HG03025 (cell line): ENCODE measurements around the gene CPE.
"Not testable (repeated sequence)": the region's sequence is repeated elsewhere in the genome, so short reads cannot be mapped to it uniquely, and the experiment has no call there.

Experiments used
- ATAC-seq: cut with Tn5 transposase; IDR thresholded peaks from one replicate; pipeline ENCODE4 v1.9.1; 2021; ENCODE audit warnings: mild to moderate bottlenecking, moderate library complexity; ENCODE audit not compliant: unreplicated experiment, low FRiP score

Gene CPE

DNA sequence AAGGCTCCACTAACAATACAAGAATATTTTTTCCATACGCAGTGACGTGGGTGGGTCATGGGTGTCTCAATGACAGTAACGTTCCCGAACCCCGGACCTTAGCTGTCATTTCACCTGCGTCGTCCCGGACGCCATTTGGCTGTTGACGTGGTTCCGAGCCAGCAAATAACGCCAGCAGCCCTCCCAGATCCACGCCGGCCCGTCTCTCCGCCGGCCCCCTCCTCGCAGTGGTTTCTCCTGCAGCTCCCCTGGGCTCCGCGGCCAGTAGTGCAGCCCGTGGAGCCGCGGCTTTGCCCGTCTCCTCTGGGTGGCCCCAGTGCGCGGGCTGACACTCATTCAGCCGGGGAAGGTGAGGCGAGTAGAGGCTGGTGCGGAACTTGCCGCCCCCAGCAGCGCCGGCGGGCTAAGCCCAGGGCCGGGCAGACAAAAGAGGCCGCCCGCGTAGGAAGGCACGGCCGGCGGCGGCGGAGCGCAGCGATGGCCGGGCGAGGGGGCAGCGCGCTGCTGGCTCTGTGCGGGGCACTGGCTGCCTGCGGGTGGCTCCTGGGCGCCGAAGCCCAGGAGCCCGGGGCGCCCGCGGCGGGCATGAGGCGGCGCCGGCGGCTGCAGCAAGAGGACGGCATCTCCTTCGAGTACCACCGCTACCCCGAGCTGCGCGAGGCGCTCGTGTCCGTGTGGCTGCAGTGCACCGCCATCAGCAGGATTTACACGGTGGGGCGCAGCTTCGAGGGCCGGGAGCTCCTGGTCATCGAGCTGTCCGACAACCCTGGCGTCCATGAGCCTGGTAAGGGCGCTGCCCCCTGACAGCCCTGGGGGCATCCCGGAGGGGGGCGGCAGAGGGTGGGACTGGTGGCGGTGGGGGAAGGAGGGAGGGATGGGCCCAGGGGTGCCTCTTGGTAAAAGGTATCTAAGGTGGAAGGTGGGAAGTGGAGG is at the start of gene CPE:
Gene CPE (plus strand): TSS at position 264 of the 933 bp plus-strand sequence. CDS start 214 bp downstream, at position 478.
- ATAC-seq = no peak

DNA sequence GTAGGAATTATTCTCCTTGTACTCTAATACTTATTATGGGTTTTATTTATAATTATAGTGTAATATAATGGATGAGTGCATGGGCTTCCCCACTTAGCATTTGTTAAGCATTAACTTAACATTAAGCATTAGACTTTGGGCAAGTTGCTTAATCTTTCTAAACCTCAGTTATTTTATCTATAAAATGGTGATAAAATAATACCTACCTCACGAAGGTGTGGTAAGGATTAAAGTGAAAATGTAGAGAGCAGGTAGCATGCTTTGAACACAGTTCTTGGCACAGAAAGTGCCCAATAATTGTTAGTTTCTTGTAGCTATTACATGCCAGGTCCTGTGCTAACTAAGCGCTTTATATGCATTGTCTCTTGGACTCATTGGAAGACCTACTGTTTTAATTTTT is 48.7 kb upstream of the CPE start:
- no peak for ATAC-seq

DNA sequence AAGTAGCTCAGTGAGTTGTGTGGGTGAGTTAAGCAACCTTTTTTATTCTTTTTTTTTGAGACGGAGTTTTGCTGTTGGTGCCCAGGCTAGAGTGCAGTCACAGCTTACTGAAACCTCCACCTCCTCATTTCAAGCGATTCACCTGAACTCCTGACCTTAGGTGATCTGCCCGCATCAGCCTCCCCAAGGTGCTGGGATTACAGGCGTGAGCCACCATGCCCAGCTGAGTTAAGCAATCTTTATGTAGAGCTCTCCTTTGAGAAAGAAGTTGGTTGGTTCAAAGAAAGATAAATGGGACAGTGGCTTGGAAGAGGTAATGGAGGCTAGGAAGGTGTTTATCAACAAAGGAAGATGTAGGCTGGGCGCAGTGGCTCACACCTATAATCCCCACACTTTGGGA is 48.1 kb upstream of the CPE start:
- no peak for ATAC-seq

DNA sequence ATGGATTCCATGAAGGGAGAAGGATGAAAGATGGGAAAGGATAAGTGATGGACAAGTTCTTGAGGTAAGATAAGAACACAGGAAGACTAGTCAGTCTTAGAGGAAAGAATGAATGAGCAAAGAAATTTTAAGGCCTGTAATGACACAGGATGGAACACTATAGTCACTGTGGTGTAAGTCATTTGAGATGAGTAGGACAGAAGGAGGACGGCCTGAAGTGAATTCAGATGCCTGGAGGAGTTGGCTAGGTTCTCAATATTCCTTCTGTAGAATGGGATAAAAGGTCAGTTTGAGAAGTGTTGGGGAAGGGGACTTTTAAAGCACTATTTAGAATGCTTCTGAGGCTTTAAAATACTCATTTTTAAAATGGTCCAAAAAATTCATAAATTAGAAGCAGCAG is 47.4 kb upstream of the CPE start:
- ATAC-seq = no peak

DNA sequence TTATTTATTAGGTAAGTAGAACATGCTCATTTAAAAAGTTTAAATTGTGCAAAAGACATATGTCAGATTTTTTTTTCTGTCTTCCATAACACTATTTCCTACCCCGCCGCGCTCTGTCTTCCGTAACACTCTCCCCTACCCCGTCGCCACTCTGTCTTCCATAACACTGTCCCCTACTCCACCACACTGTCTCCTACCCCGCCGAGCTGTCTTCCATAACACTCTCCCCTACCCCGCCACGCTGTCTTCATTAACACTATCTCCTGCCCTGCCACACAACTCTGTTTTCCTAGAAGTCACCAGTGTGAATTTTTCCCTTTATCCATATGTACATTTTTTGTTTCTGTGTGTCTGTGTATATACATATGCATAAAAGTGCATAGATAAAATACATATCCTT is 47.0 kb upstream of the CPE start:
- no peak for ATAC-seq

DNA sequence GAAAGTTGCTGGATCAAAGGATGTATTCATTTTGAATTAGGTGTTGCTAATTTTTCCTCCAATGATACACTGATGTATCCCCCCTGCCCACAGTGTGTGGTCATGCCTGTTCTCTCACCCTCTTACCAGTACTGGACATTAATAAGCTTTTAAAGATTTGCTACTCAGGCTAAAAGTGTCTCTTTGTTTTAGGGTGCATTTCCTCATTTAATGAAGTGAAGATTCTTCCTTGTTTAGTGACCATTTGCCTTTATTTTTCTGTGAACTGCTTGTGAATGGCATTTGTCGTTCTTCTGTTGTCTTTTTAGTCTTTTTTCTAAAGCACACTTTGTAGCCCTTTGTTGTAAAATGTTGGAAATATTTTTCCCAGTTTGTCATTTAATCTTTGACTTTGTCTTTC is 46.3 kb upstream of the CPE start:
- ATAC-seq = no peak

DNA sequence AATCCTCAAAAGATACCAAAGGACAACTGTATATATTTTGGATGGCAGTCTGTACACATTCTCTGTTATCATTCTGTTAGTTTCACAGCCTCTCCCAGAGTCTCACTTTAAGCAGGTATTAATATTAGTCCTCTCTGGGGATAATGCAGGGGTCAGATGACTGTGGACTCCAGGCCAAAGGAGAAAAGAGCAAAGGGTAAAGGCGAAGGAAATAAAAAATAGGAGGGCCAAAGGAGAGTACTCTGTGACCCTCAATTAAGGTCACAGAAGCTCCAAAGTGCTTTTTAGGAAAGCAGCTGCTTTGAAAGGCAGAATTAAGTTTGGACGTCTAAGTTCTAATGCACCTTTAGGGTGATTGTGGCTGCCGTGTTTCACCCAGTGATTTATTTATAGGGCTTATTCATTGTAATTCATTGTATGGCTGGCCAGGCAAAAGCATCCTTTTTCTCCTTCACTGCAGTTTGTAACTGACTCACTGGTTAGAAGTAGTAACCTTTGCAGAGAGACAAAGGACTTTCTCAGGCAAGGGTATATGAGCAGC is 43.6 kb upstream of the CPE start:
- ATAC-seq = no peak

DNA sequence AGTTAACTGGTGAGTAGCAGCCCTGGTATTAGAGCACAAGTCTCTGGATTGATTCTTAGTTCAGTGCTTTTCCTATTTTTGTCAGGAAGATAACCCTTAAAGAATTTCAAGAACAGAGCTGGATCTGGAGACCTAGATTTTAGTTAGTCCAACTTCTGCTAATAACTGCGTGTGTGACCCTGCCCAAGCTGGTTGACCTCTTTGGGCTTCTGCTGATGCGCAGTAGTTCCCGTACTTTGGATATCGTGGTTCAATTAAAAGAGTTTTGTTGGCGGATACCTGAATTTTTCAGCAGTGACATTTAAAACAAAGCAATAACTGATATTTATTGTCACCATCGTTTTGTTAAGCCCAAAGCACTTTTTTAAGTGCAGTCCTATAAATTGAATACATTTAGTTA is 42.1 kb upstream of the CPE start:
- ATAC-seq = no peak

DNA sequence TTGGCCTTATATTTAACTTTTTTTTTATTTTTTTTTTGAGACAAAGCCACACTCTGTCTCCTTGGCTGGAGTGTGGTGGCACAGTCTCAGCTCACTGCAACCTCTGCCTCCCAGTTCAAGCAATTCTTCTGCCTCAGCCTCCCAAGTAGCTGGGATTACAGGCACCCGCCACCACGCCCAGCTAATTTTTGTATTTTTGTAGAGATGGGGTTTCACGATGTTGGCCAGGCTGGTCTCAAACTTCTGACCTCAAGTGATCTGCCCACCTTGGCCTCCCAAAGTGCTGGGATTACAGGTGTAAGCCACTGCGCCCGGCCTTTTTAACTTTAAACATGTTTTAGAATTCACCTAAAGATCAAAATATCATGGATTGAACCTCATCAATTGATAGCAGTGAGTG is 36.5 kb upstream of the CPE start:
- not testable (repeated sequence) for ATAC-seq

DNA sequence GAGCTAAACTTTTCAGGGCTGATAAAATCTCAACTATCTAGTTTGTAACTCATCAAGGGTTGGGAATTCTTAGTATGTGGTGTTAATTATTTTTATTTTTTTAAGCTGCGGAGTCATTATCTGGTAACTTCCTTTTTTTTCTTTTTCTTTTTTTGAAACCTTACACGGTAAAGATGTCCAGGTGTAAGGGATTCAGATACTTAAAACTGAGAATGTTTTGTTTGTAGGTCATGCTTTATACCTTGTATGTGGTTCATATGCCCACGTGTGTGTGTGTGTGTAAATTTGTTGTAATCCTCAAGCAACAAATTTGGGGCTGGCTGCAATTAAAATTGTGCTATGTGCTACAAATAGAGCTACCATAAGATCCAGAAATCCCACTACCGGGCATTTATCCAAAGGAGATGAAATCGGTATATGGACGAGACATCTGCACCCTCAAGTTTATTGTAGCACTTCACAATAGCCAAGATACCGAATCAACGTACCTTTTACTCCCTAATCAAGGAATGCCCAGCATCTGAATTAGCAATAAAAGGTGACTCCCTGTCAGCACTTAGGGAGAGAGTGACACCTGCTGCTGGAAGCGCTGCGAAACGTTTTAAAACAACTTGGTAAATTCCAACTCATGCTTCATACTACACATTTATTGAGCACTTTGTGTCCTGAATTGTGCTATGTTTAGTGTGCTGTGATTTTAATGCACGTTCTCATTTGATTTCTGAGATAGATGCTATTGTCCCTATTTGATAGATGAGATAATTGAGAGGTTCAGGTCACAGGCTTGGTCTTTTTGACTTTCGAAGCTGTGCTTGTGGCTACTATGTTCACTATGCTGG is 35.2 kb upstream of the CPE start:
- ATAC-seq = no peak

DNA sequence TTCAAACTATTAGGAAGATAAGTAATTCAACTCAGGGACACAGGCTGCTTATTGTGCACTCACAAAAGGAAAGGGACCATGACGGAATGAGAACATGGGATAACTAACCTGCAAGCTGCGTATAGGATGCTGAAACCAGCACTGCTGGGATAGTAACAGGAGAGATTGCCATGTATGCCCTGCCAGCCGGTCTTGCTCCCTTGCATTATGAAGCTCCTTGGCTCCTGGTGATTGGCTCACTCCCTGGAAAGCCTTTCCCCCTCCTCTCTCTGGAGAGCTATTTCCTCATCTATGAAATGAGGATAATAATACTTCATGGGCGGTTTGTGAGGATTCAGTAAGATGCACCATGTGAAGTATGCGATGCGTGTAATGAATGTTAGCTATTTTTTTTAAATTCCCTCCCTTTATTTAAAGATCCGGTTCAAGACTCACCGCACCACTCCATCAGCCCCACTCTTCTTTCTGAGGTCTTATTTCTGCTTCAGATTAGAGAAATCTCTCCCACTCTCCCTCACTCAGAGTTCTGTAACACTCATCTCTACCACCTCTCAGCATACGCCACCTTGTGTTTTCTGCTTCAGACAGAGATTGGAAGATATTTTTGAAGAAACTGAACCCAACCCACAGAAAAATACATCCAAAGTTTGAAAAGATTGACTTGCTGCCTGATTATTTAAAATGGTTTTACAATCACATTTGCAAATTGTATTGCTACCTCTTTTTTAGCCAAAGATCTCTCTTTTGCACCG is 33.0 kb upstream of the CPE start:
- no peak for ATAC-seq

DNA sequence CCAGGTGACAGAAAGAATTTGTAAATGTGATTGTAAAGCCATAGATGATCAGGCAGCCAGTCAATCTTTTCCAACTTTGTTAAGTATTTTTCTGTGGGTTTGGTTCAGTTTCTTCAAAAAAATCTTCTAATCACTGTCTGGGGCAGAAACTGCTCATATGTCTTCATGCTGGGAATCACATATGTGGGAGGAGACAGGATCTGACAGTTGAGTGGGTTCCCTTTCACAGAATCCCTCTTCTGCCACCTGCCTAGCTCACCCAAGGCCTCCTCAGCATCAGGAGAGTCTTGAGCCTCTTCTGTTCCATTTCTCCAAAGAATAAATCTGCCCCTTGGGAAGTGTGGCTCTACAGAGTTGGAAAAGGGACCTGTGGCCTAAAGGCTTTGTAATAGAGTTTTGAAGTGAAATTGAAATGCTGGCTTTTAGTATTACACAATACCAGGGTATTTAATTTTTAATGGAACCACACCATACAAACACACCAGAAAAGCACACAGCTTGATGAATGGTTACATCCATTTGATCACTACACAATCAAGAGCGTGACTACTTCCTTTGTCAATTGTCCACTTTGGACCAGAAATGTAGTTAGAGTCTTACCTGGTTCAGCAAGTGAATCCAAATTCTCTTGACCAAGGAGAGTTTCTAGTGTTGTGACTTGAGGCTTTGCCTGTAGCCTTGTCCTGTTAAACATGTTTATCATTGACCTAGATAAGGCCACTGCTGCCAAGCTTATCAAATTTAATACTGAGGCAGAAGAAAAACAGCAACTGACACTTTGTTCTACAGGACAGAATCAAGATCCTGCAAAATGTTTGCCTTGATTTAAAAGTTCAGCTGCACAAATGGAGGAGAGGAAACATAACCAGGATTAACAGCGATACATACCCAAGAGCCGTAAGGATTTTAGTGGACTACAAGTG is 30.9 kb upstream of the CPE start:
- no peak for ATAC-seq

DNA sequence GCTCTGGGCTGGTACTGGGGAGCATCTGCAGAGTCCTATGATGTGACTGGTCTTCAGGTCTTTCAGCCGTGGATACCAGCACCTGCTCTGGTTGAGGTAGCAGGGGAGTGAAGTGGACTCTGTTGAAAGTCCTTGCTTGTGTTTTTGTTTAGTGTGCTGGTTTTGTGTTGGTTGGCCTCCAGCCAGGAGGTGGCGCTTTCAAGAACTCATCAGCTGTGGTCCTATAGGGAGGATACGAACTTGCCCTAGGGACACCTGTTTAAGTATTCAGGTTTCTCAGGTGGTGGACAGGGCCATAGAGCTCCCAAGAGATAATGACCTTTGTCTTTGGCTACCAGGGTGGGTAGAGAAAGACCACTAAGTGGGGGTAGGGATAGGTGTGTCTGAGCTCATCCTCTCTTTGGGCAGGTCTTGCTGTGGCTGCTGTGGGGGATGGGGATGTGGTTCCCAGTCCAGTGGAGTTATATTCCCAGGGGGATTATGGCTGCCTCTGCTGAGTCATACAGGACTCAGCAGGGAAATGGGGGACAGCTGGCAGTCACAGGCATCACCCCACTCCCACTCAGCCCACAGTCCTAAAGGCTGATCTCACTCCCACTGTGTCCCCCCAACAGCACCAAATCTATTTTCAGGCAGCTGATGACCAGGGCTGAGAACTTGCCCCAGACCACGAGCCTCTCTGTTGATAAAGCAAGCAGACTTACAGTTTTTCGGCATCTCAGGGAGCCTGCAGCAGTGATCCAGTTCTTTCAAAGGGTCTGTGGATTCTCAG is 27.3 kb upstream of the CPE start:
- ATAC-seq = no peak

DNA sequence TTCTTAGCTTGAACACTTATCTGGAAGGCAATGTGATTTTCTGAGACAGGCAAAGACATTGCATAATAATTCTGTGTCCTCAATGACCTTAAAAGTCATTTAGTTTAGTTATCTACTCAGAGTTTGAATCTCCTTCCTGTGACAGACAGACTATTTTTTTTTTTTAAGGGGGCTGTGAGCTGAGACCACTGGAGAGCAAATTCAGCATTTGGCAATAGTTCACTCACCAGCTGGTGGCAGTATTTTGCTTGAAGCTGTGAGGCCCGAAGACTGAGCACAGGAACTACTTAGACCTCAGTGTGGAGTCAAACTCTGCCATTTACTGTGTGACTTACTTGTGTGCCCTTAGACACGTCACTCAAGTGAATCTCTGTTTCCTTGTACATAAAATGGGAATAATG is 22.9 kb upstream of the CPE start:
- ATAC-seq = no peak

DNA sequence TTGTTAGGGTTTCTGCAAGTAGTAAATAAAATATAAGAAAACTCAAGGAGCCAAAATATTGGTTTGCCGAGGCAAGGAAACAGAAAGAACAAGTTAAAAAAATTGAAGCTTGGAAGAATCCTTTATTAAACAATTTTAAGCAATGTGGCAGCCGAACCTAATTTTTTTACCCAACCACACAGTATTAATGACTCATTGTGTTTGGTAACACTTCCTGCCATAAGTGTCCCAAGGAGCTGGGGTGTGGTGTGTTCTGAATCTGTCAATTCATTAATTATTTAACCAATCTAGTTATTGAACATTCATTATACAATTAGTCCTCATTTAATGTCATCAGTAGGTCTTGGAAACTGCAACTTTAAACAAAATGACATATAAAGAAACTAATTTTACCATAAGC is 19.3 kb upstream of the CPE start:
- ATAC-seq = no peak

DNA sequence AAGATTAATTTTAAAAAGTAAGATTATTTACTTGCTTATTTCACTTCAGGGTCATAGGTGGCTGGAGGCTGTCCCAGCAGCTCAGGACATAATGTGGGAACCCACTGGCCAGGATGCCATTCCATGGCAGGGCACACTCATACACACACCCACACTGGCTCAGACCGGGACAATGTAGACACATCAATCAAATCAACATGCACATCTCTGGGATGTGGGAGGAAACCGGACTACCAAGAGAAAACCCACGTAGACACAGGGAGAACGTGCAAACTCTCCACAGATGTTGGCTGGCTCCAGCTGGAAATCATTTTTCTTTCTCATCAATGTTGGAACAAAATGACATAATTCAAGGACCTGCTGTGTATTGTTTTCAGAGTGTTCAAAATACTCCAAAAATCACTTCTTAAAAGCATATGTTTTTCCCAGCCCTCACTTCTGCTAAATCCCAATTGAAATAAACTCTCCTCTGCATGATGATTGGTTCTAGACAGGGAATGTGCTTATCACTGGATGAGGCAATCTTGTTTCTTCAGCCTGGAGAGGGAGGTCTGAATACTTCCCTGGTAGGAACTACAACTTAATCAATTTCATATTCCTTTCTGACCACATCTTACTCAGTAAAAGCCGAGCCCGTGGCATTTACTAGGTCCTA is 18.6 kb upstream of the CPE start:
- ATAC-seq = no peak

DNA sequence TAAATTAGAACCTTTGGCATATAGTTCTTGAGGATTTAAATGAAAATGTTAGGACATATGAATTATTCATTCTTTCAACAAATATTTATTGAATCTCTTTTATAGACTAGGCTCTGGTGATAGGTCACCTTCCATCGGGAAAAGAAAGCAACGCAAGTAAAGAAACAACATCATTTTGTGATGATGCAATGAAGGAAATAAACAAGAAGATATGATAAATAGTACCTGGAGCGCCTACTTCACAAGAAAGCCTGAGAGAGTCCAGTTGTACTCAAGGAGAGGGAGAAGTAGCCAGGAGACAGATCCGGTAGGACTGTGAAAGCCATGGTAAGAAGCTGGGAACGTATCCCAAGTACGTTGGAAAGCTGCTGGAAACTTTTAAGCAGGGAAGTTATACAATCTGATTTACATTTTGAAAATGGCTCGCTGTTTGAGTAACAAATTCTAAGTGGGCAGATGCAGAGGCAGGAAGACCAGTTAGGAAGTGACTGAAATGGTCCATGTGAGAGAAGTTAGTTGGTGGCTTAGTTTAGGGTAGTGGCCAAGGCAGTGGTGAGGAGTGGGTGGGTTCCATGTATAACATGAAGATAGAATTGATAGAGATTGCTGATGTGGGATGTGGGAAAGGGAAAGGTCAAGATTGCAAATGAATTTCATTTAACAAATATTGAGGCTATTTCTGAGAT is 17.7 kb upstream of the CPE start:
- no peak for ATAC-seq

DNA sequence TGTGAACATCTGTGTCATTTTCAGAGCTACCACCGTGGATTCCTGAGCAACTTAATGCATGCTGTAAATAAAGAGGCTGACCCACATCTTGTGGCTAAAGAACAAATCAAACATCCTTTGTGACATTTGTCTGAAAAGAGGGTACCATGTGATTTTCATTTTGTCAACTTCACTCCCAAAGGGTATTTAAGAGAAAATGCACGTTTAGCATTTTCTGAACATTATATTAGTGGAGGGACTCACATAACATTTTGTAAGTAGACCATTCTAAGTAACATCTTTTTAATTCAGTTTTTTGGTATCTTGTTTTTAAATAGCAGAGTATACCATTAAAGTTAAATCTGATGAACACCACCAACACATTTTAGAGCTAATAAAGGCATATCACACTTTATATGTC is 17.0 kb upstream of the CPE start:
- ATAC-seq = no peak
